ENCODE data around the gene COL19A1.

COL19A1 gene

GRCh38 chr6:70171236-70171635, 304.9 kb downstream of the COL19A1 start:
- no peak for DNase-seq (ENCODE audit: low read depth)

GRCh38 chr6:70172252-70172651, 305.9 kb downstream of the COL19A1 start:
- no peak for DNase-seq (ENCODE audit: low read depth)

- no peak for DNase-seq (ENCODE audit: low read depth)
Measured at GRCh38 chr6:70175770-70176169, 309.4 kb downstream of the COL19A1 start.

- DNase-seq (ENCODE audit: low read depth), result no peak
Measured at GRCh38 chr6:70176842-70177550, 310.6 kb downstream of the COL19A1 start.

GRCh38 chr6:70180183-70180900, 314.0 kb downstream of the COL19A1 start:
- no peak for DNase-seq (ENCODE audit: low read depth)

GRCh38 chr6:70180901-70181599, 314.7 kb downstream of the COL19A1 start:
- no peak for DNase-seq (ENCODE audit: low read depth)

- no peak for DNase-seq (ENCODE audit: low read depth)
Measured at GRCh38 chr6:70183538-70183937, 317.2 kb downstream of the COL19A1 start.

GRCh38 chr6:70184723-70185122, 318.4 kb downstream of the COL19A1 start:
- no peak for DNase-seq (ENCODE audit: low read depth)

- DNase-seq (ENCODE audit: low read depth), result no peak
Measured at GRCh38 chr6:70186461-70186860, 320.1 kb downstream of the COL19A1 start.

GRCh38 chr6:70188202-70188601, 321.8 kb downstream of the COL19A1 start:
- DNase-seq (ENCODE audit: low read depth), result no peak

GRCh38 chr6:70194421-70194820, 328.1 kb downstream of the COL19A1 start:
- no peak for DNase-seq (ENCODE audit: low read depth)

- no peak for DNase-seq (ENCODE audit: low read depth)
Measured at GRCh38 chr6:70196531-70196930, 330.2 kb downstream of the COL19A1 start.

- DNase-seq (ENCODE audit: low read depth), result no peak
Measured at GRCh38 chr6:70198785-70199184, 332.4 kb downstream of the COL19A1 start.

GRCh38 chr6:70208235-70208790, 342.0 kb downstream of the COL19A1 start:
- DNase-seq (ENCODE audit: low read depth), result no peak

GRCh38 chr6:70210462-70210861, 344.1 kb downstream of the COL19A1 start:
- no peak for DNase-seq (ENCODE audit: low read depth)

- no peak for DNase-seq (ENCODE audit: low read depth)
Measured at GRCh38 chr6:70215460-70216108, 349.2 kb downstream of the COL19A1 start.

- DNase-seq (ENCODE audit: low read depth), result no peak
Measured at GRCh38 chr6:70216767-70217166, 350.4 kb downstream of the COL19A1 start.

GRCh38 chr6:70219943-70220613, 353.7 kb downstream of the COL19A1 start:
- no peak for DNase-seq (ENCODE audit: low read depth)

GRCh38 chr6:70221025-70221714, 354.8 kb downstream of the COL19A1 start:
- DNase-seq (ENCODE audit: low read depth), result no peak

- no peak for DNase-seq (ENCODE audit: low read depth)
Measured at GRCh38 chr6:70221715-70222438, 355.5 kb downstream of the COL19A1 start.

- no peak for DNase-seq (ENCODE audit: low read depth)
Measured at GRCh38 chr6:70222439-70222749, 356.0 kb downstream of the COL19A1 start.

Measured in stimulated activated CD8-positive, alpha-beta memory T cell treated with anti-CD3 and anti-CD28 coated beads, Interleukin-15, amount 100 ng/mL, for 1 hour (primary cell).